Lower lobe of right lung (tissue), 2 donors: Measurements from ENCODE around the gene HGD. TPM values are rescaled to one million over a fixed set of nuclear protein-coding genes. Genes with fewer than 3 reads are reported as not detected.
"Not testable (repeated sequence)": the region's sequence is repeated elsewhere in the genome, so short reads cannot be mapped to it uniquely, and the experiment has no call there.

Experiments used
- ATAC-seq, 2 donors: fragments of 200-7000 bp; cut with Tn5 transposase; one replicate each; pipeline ENCODE4 v1.9.1; 2020 to 2022; ENCODE audit warnings: mild to moderate bottlenecking in 2 of 2, moderate library complexity in 2 of 2
- DNase-seq: peaks from one replicate; pipeline ENCODE4 v3.0.0-alpha.2; 2020
- H3K27ac ChIP-seq: fragments of 200-600 bp; one replicate; pipeline ENCODE4 v1.8.0; 2022
- H3K27me3 ChIP-seq: fragments of 200-600 bp; one replicate; pipeline ENCODE4 v1.8.0; 2022; ENCODE audit warnings: low read depth
- H3K36me3 ChIP-seq: fragments of 200-600 bp; one replicate; pipeline ENCODE4 v1.8.0; 2022; ENCODE audit warnings: mild to moderate bottlenecking
- H3K4me1 ChIP-seq: fragments of 200-600 bp; one replicate; pipeline ENCODE4 v1.8.0; 2022
- H3K4me3 ChIP-seq: fragments of 200-600 bp; one replicate; pipeline ENCODE4 v1.8.0; 2022; ENCODE audit warnings: mild to moderate bottlenecking
- H3K9me3 ChIP-seq: fragments of 200-600 bp; one replicate; pipeline ENCODE4 v1.8.0; 2022
- CTCF ChIP-seq: fragments of 200-600 bp; IDR thresholded peaks from one replicate; pipeline ENCODE4 v1.8.0; 2022; ENCODE audit warnings: antibody characterized with exemption, mild to moderate bottlenecking
- intact Hi-C: fragments of 100-400 bp; cut with DNase I; formaldehyde crosslinking; loops from one replicate; pipeline ENCODE4 v1.11.0; 2022
- total RNA-seq: library from RNA; stranded (reverse); fragmentation: NEBNext Ultra II Directional; extraction: Animal tissue kit (Norgen Biotek cat#: 25700); gene quantifications from one replicate; pipeline ENCODE4 v1.2.1, GENCODE V29; 2021
- donor health status: DM: no; HTN: yes; CAD: no; lungs with severe emphysema.

HGD gene
- total RNA-seq, 1 donor from 2014 or later = 1.7 TPM

- intact Hi-C loops = no loop called here
- TF ChIP-seq CTCF = no peak
- Histone ChIP-seq H3K27ac (no peak overlapping the region), H3K4me3 (no peak overlapping the region), H3K36me3 (no peaks in the 10 kb centered on the region), H3K9me3 (no peaks in the 10 kb centered on the region), H3K27me3 (no peaks in the 10 kb centered on the region), H3K4me1 (no peaks in the 10 kb centered on the region)
- ATAC-seq (no peak), DNase-seq (no peak)
Observed at GRCh38 chr3:120645083-120645845, 36.8 kb downstream of the HGD start.

DNA sequence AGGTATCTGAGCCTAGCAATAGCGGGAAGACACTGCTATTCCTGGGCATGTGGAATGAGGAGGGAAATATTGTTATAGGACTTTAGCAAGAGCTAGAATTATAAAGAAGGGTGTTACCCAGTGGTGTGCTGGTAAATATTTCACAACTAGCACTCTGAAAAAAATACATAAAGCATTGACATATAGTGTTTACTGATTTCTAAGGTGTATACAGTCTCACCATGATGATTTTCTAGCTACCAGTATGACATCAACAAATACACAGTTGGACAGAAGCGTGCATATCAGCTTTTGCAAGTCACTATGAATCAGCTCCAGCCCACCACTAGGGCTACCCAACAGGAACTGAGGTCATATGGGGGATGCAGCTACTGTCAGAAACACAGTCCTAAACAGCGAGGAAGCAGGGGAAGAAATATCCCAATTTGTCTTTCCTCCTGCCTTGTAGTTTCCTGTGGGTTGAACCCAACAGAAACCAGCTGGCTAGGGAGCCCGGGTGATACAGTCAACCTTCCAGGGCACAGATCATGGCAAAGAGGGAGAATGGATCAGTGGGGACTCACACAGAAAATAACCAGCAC is 39.6 kb downstream of the HGD start:
- intact Hi-C loops = no loop called here

GRCh38 chr3:120641696-120642246 is 40.3 kb downstream of the HGD start:
- DNase-seq = no peak
- no peaks in the 10 kb centered on the region for H3K9me3 ChIP-seq
- no peak overlapping the region for H3K27ac ChIP-seq
- no peaks in the 10 kb centered on the region for H3K36me3 ChIP-seq
- TF ChIP-seq CTCF = no peak
- H3K27me3 ChIP-seq = no peaks in the 10 kb centered on the region
- peaks cover 8% of the 10 kb centered on the region for H3K4me1 ChIP-seq
- intact Hi-C loops = no loop called here
- ATAC-seq = no peak
- no peak overlapping the region for H3K4me3 ChIP-seq

More for the DNA sequence above, 39.6 kb downstream of the HGD start:
- Histone ChIP-seq H3K4me3 (no peak overlapping the region), H3K27ac (no peak overlapping the region), H3K4me1 (peaks cover 4% of the 10 kb centered on the region), H3K27me3 (no peaks in the 10 kb centered on the region), H3K36me3 (no peaks in the 10 kb centered on the region), H3K9me3 (no peaks in the 10 kb centered on the region)
- TF ChIP-seq CTCF = no peak
- DNase-seq = no peak
- peak in 1 of 2 donors; percentile 44 for ATAC-seq

DNA sequence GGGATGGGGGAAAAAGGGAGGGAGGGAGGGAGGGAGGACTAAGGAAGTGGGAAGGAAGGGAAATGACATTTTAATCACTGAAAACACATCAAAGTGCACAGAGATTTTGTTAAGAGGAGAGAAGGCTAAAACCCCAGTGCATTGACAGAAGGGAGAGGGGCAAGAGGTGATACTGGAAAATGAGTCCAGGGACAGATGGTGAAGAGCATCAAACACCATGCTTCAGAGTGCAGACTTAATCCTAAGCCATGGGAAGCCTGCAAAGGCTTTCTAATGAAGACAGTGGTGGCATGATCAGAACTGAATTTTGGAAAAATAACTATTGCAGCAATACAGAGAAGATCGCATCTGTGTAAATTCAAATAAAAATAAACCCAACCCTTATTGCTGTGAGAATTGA is 41.8 kb downstream of the HGD start:
- Histone ChIP-seq H3K9me3 (no peaks in the 10 kb centered on the region), H3K27ac (no peak overlapping the region), H3K4me3 (no peak overlapping the region), H3K36me3 (no peaks in the 10 kb centered on the region), H3K4me1 (peaks cover 12% of the 10 kb centered on the region), H3K27me3 (no peaks in the 10 kb centered on the region)
- DNase-seq (no peak), ATAC-seq (no peak)
- no peak for TF ChIP-seq CTCF
- intact Hi-C loops = no loop called here

DNA sequence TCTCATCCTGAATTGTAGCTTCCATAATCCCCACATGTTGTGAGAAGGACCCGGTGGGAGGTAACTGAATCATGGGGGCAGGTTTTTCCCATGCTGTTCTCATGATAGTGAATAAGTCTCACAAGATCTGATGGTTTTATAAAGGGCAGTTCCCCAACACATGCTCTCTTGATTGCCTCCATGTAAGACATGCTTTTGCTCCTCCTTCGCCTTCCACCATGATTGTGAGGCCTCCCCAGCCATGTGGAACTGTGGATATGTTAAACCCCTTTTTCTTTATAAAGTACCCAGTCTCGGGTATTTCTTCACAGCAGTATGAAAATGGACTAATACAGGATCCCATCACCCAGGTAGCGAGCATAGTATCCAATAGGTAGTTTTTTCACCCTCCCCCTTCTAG is 43.2 kb downstream of the HGD start:
- intact Hi-C loops, H3K9me3 ChIP-seq, H3K4me3 ChIP-seq, ATAC-seq, H3K27me3 ChIP-seq, H3K36me3 ChIP-seq, H3K27ac ChIP-seq, DNase-seq: not testable (repeated sequence)
- H3K4me1 ChIP-seq = peaks cover 12% of the 10 kb centered on the region
